CD4-positive, alpha-beta T cell treated with Interleukin-1 beta for 1 hour (primary cell): Measurements from ENCODE around the gene C16orf96.
"Not testable (repeated sequence)": the region's sequence is repeated elsewhere in the genome, so short reads cannot be mapped to it uniquely, and the experiment has no call there.

ENCODE experiments used
- DNase-seq, 2 donors: peaks; one replicate each; pipeline ENCODE4 v3.0.0-alpha.2; 2020 to 2022

C16orf96 gene

DNA sequence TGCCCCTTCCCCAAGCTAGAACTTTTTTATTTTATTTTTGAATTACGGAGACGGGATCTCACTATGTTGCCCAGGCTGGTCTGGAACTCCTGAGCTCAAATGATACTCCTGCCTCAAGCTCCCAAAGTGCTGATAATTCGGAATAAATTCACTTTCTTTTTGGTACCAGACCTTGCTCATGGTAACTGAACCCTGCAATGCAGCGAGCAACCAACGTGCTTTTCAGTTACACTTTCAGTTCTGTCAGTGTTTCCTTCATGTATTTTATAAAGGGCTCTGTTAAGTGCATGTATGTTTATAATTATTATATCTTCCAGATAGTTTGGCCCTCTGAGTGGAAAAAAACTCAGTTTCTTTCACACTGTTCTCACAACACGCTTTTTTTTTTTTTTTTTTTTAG lies 13.9 kb downstream of the C16orf96 start:
- no peak for DNase-seq

DNA sequence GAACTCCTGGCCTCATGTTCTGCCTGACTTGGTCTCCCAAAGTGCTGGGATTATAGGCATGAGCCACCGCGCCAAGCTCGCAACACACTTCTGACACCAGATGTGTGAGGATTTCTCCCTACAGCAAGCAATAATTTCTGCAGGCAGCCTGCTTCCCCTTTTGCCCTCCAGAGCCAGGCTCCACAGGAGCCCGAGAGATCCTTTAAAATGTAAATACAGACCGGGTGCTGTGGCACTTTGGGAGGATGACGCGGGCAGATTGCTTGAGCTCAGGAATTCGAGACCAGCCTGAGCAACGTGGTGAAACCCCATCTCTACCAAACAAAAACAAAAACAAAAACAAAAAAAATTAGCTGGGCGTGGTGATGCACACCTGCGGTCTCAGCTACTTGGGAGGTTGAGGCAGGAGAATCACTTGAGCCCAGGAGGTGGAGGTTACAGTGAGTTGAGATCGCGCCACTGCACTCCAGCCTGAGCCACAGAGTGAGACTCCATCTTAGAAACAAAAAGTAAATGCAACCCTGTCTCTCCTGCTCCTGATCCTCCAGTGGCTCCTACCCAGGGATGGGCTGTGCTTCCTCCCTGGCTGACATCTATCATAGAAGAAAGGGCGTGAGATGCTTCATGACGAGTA lies 14.7 kb downstream of the C16orf96 start:
- DNase-seq = no peak

GRCh38 chr16:4572715-4573114 lies 16.6 kb downstream of the C16orf96 start:
- DNase-seq = no peak

DNA sequence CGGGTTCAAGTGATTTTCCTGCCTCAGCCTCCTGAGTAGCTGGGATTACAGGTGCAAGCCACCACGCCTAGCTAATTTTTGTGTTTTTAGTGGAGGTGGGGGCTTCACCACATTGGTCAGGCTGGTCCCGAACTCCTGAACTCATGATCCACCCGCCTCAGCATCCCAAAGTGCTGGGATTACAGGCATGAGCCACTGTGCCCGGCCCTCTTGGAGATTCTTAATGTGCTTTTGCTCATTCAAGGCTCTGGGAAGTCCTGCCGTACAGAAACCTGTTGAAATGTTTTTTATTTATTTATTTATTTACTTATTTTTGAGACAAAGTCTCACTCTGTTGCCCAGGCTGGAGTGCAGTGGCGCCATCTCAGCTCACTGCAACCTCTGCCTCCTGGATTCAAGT lies 17.8 kb downstream of the C16orf96 start:
- DNase-seq = not testable (repeated sequence)

DNA sequence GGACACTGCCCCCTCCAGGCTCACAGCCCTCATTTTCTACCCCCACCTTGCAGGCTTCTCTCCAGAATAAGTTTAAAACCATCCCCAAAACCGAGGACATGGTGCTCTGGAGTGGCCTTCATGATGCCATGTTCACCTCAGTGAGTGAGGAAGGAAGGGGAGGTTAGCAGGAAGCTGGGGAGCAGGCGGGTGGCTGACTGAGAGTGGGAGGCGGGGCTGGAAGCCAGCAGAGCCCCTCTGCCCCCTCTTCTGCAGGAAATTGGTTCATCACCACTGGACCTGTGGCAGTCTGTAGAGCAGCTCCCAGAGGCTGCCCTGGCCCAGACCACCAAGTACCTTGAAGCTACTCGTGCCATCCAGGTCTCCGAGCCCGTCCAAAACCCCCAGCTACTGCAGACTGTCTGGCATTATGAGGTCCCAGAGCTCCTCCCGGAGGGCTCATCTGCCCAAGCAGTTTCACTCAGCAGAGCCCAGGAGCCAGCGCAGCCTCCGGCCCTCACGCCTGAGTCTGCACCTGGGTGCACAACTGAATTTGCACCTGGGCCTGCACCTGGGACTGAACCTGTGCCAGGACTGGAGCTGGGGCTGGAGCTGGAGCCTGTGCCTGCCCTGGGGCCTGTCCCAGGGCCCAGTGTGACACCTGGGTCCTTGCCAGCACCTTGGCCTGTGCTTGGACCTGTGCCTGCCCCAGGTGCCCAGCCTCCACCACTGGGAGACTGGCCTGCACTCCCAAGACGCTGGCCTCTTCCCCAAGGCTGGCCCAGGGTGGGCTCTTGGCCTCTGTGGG lies 19.0 kb downstream of the C16orf96 start:
- DNase-seq = no peak

DNA sequence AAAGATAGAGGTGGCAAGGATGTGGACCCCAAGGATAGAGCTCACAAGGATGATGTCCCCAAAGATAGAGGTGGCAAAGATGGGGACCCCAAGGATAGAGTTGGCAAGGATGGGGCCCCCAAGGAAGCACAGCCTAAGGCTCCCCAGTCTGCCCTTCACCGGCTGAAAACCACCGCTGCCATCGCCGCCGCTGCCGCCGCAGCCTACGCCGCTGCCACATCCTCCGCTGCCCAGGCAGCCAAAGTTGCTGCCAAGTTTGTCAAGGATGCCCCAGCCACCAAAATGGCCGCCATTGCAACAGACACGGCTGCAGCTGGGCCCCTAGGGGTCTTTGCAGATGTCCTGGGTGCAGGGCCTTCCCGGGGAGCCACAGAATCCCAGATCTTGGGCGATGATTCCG lies 19.9 kb downstream of the C16orf96 start:
- no peak for DNase-seq

- DNase-seq = no peak
Measured at GRCh38 chr16:4578961-4579530, 22.9 kb downstream of the C16orf96 start.

DNA sequence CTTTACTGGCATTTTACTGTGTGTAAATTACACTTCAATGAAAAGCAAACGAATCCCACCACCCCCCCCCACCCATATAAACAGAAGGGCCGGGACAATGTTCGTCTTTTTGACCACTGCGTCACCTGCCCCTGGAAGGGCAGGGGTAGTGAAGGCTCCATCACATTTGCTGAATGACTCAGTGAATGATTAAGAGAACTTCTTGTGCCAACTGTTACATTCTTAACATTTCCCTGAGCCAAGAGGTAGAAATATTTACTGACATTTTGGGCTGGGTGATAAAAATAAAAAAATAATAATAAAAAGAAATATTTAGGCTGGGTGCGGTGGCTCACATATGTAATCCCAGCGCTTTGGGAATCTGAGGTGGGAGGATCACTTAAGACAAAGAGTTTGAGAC lies 24.1 kb downstream of the C16orf96 start:
- no peak for DNase-seq

DNA sequence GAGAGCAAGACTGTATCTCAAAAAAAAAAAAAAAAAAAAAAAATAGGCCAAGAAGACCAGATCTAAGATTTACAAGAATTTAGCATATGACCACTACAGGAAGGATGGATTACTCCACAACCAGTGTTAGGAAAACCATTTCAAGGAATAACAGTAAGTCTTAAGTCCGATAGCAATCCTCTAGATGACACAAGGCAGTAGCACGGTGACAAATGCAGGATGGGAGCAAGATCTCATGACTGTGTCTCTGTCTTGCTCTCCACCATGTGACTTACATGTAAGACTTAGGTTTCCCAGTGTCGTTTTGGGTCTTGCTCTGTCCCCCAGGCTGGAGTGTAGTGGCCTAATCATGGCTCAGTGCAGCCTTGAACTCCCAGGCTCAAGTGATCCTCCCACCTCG lies 27.8 kb downstream of the C16orf96 start:
- DNase-seq = no peak

- DNase-seq = no peak
Measured at GRCh38 chr16:4586291-4586690, 30.2 kb downstream of the C16orf96 start.

DNA sequence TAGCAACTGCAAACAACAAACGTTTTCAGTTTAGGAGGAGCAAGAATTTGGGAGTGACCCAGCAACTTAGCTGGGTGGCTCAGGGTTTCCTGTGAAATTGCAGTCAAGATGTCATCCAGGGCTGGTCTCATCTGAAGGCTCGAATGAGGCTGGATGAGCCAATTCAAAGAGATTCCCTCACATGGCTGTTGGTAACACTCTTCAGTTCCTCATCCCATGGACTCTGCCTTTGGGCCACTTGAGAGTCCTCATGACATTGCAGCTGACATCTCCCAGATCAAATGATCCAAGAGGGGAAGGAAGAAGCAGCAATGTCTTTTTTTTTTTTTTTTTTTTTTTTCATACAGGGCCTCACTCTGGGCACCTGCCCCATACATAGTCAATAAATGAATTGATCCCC lies 32.2 kb downstream of the C16orf96 start:
- DNase-seq = no peak

GRCh38 chr16:4588961-4589360 lies 32.8 kb downstream of the C16orf96 start:
- no peak for DNase-seq

DNA sequence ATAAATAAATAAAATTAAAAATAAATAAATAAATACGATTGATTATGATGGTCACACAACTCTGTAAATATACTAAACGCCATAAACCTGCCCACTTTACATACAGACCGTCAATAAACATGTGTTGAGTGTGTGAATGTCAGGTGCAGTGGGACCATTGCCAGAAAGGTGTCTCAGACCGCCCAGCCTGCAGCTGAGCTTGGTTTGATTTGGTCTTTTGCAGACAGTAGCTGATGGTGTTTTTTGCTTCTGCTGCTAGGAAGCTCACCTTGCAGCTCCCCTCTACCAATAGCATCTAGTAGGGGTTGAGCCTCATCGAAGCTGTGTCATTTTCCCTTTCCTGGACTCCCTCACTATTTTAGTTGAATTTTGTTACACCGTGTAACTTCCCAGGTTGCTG lies 35.1 kb downstream of the C16orf96 start:
- no peak for DNase-seq

DNA sequence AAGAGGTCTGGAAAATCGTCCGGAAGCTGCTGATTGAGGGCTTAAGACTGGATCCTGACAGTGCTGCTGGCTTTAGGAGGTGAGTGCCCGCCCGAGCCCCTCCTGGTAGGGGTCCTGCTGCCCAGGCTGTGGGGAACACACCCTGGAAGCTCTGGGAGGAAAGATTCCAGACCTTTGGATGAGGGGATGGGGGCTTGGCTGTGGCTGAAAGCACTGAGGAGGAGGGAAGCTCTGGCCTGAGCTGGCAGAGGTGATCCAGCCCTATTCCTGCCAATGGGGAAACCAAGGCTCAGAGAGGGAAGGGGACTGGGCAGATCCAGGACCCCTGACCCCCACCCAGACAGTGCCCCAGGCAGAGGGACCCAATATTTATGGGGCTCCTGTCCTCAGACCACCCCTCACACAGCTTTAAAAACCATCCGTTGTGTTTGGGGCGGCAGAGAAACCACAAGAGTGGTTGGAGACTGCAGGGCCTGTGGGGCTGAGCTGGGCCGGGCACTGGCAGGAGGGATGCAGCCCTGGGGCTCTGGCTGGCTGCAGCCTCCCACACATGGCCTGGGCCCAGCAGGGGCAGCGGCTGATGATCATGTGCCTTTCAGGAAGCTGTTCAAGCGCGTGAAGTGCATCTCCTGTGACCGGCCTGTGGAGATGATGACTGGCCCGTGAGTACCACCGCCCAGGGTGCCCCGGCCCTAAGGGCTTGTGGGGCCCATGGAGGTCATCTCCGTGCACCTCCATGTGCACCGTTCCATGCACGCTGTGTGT lies 35.7 kb downstream of the C16orf96 start:
- no peak for DNase-seq

- DNase-seq = no peak
Measured at GRCh38 chr16:4593086-4593485, 36.9 kb downstream of the C16orf96 start.

DNA sequence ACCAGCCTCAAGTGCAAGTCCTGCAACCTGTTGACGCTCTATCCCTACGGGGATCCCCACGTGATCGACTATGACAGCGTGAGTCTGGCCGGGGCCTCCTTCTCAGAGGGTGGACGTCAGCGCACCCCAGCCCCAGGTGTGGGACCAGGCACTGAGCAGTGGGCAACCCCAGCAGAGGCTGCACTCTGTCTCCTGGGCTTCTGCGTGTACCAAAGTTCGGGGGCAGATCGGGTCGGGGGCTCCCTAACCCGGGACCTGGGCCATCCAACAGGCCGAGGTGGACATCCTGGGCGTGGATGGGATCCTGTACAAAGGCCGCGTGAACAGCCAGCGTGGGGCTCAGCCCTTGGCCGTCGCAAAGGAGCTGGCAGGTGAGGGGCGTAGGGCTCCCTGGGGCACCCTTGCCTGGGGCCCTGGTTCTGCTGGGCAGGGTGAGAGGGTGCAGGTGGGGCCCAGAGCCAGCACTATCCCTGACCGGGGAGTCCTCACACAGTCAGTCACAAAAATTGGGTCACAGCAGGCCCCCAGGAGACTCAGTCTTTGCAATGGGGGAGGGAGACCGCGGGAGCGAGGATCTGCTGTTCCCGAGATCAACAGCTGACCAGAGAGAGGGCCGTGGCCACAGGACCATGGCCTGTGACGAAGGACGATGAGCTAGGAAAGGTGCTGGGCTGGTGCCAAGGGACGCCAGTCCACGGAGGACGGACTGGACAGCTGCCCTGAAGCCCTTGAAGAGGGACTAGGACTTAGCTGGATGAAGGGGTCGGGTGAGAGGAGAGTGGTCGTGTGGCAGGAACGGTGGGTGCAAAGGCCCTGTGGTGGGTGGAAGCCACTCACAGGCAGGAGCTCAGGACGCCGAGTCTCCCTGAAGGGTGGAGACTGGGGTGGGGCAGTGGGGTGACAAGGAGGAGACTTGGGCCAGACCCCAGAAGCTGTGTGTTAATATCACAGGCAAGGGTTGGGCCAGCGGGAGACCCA lies 38.6 kb downstream of the C16orf96 start:
- no peak for DNase-seq

DNA sequence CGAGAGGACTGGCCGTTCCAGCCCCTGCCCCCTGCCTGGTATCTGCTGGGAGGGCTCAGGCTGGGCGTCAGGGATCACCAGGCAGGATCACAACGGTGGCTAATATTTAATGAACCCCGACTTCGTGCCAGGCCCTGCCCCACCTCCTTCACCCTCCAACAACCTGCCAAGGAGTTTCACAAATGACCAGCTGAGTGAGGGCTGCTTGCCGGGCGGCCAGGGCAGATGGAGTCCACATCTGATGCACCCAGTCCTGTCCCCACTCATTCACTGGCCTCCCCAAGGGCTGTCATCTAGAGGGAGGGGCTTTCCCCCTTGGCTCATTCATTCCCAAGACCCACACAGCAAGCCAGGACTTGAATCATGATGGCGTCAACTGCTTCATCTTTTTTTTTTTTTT lies 41.0 kb downstream of the C16orf96 start:
- DNase-seq = no peak

- no peak for DNase-seq
Measured at GRCh38 chr16:4599037-4599436, 42.9 kb downstream of the C16orf96 start.

- no peak for DNase-seq
Measured at GRCh38 chr16:4599545-4599944, 43.4 kb downstream of the C16orf96 start.

GRCh38 chr16:4601036-4601863 lies 45.1 kb downstream of the C16orf96 start:
- DNase-seq = no peak

- no peak for DNase-seq
Measured at GRCh38 chr16:4601864-4602186, 45.7 kb downstream of the C16orf96 start.

- DNase-seq = no peak
Measured at GRCh38 chr16:4602331-4602730, 46.2 kb downstream of the C16orf96 start.
